ENCODE data around the gene ATP5F1C. TPM values are rescaled to one million over a fixed set of nuclear protein-coding genes. Genes with fewer than 3 reads are reported as not detected.

ATP5F1C gene
- total and polyA plus RNA-seq, 10 of the 15 experiments (the other 5 are each of a cell fraction or from before 2014, with no cell fraction given): 307 to 978 (median 454) TPM

GRCh38 chr10:7795605-7796004 is 7.6 kb downstream of the ATP5F1C start (continued):
- TF ChIP-seq ZBTB11 (CRISPR knock-in tag; IDR thresholded peaks at IDR 0.05) (no peak), TCF12 (IDR thresholded peaks at IDR 0.05; ENCODE audit: low read depth, low read length) (no peak)

- Histone ChIP-seq H3K4me3 (no peak overlapping the region), H3K9me3 (replicated peaks; ENCODE audit: control insufficient read depth, insufficient read depth, low read length) (no peaks in the 10 kb centered on the region), H3K36me3 (ENCODE audit: control insufficient read depth in 2 of 2, insufficient read depth in 2 of 2, low read length in 1 of 2) (peaks cover 10 to 24% of the 10 kb centered on the region in 2 experiments), H3K79me2 (ENCODE audit: control insufficient read depth, insufficient read depth, low read length) (peaks cover 34% of the 10 kb centered on the region), H2AFZ (ENCODE audit: control insufficient read depth, low read depth, low read length) (no peak overlapping the region), H3K27me3 (replicated peaks in 1 of 2; ENCODE audit: control insufficient read depth in 2 of 2, insufficient read depth in 2 of 2, low read length in 1 of 2) (no peaks in the 10 kb centered on the region), H3K9ac (ENCODE audit: control insufficient read depth, insufficient read depth, low read length) (no peak overlapping the region), H3K27ac (ENCODE audit: control insufficient read depth, insufficient read depth) (no peak overlapping the region), H4K20me1 (ENCODE audit: control insufficient read depth, insufficient read depth) (peaks cover 3% of the 10 kb centered on the region; the same call in 1 of the 2 replicates), H3K4me2 (ENCODE audit: control insufficient read depth, insufficient read depth) (no peak overlapping the region), H3K4me1 (ENCODE audit: control insufficient read depth, insufficient read depth, low read length) (no peaks in the 10 kb centered on the region)
- in situ Hi-C loops (cut with MboI) (no loop called here), intact Hi-C loops (cut with micrococcal nuclease; ENCODE audit: unreplicated experiment) (no loop called here)
- no peak for TF ChIP-seq CHD1 (IDR thresholded peaks at IDR 0.05; ENCODE audit: low read depth, low read length)
- TF ChIP-seq PML (IDR thresholded peaks at IDR 0.05; ENCODE audit: low read length): no peak
- no peak for TF ChIP-seq NBN (IDR thresholded peaks at IDR 0.05)
- no peak for TF ChIP-seq MEF2A (IDR thresholded peaks at IDR 0.05; ENCODE audit: insufficient read depth, low read depth, low read length)
- no peak for TF ChIP-seq RFX5 (IDR thresholded peaks at IDR 0.05; ENCODE audit: low read depth, low read length)
- ChIA-PET RAD21 (ENCODE audit: unreplicated experiment) (no interaction called here), SMC1A (ENCODE audit: uncharacterized antibody, unreplicated experiment) (no interaction called here), POLR2A (no interaction called here), CTCF (interaction anchor here (0.7 to 1.0 kb wide), 2 partner anchors 22 to 272 kb away, joined by 3 read pairs; no protein-coding TSS in a partner anchor)
- ATAC-seq (no peak), DNase-seq (ENCODE audit: low read depth, low spot score) (no peak), FAIRE-seq (no peak)
- 88% methylated on average over 6 of the region's 6 CpGs for WGBS (ENCODE audit: insufficient coverage, insufficient replicate concordance, low lambda C conversion rate, missing lambda C conversion rate)
- no TSS peak for BruUV-seq (replicated peaks)
Measured at GRCh38 chr10:7797582-7797981, 9.6 kb downstream of the ATP5F1C start.
